ENCODE measurements around the gene ZNF3. TPM values are rescaled to one million over a fixed set of nuclear protein-coding genes. Genes with fewer than 3 reads are reported as not detected.

Gene ZNF3
- total RNA-seq, 1 donor from 2014 or later: 47.7 TPM

GRCh38 chr7:100024020-100024619, 57.4 kb downstream of the ZNF3 start:
- H3K27ac Mint-ChIP-seq (ENCODE audit: unreplicated experiment): no peak overlapping the region
- peaks cover 32% of the 10 kb centered on the region for H3K36me3 Mint-ChIP-seq (ENCODE audit: low read depth, unreplicated experiment)
- DNase-seq (ENCODE audit: low spot score): no peak
- H3K4me1 Mint-ChIP-seq (ENCODE audit: unreplicated experiment): peaks cover 4% of the 10 kb centered on the region
- H3K9me3 Mint-ChIP-seq (ENCODE audit: unreplicated experiment): no peaks in the 10 kb centered on the region
- peaks cover 2% of the 10 kb centered on the region for H3K27me3 Mint-ChIP-seq (ENCODE audit: unreplicated experiment)
- H3K4me3 Mint-ChIP-seq (ENCODE audit: unreplicated experiment): no peak overlapping the region
- TF ChIP-seq, protein P1, sequence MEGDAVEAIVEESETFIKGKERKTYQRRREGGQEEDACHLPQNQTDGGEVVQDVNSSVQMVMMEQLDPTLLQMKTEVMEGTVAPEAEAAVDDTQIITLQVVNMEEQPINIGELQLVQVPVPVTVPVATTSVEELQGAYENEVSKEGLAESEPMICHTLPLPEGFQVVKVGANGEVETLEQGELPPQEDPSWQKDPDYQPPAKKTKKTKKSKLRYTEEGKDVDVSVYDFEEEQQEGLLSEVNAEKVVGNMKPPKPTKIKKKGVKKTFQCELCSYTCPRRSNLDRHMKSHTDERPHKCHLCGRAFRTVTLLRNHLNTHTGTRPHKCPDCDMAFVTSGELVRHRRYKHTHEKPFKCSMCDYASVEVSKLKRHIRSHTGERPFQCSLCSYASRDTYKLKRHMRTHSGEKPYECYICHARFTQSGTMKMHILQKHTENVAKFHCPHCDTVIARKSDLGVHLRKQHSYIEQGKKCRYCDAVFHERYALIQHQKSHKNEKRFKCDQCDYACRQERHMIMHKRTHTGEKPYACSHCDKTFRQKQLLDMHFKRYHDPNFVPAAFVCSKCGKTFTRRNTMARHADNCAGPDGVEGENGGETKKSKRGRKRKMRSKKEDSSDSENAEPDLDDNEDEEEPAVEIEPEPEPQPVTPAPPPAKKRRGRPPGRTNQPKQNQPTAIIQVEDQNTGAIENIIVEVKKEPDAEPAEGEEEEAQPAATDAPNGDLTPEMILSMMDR (IDR thresholded peaks at IDR 0.05; ENCODE audit: unreplicated experiment): no peak

DNA sequence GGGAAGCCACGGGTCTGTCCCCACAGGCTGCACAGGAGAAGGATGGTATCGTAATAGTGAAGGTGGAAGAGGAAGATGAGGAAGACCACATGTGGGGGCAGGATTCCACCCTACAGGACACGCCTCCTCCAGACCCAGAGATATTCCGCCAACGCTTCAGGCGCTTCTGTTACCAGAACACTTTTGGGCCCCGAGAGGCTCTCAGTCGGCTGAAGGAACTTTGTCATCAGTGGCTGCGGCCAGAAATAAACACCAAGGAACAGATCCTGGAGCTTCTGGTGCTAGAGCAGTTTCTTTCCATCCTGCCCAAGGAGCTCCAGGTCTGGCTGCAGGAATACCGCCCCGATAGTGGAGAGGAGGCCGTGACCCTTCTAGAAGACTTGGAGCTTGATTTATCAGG, 58.0 kb downstream of the ZNF3 start:
- H3K9me3 Mint-ChIP-seq (ENCODE audit: unreplicated experiment): no peaks in the 10 kb centered on the region
- no peak overlapping the region for H3K27ac Mint-ChIP-seq (ENCODE audit: unreplicated experiment)
- peaks cover 4% of the 10 kb centered on the region for H3K4me1 Mint-ChIP-seq (ENCODE audit: unreplicated experiment)
- TF ChIP-seq, protein P1 (IDR thresholded peaks at IDR 0.05; ENCODE audit: unreplicated experiment): no peak
- H3K4me3 Mint-ChIP-seq (ENCODE audit: unreplicated experiment): peak overlapping the region; percentile 54
- peaks cover 2% of the 10 kb centered on the region for H3K27me3 Mint-ChIP-seq (ENCODE audit: unreplicated experiment)
- DNase-seq (ENCODE audit: low spot score): no peak
- H3K36me3 Mint-ChIP-seq (ENCODE audit: low read depth, unreplicated experiment): peaks cover 32% of the 10 kb centered on the region

- Mint-ChIP-seq H3K9me3 (ENCODE audit: unreplicated experiment) (no peaks in the 10 kb centered on the region), H3K4me3 (ENCODE audit: unreplicated experiment) (no peak overlapping the region)
Observed at GRCh38 chr7:100022621-100023020, 58.9 kb downstream of the ZNF3 start.

DNA sequence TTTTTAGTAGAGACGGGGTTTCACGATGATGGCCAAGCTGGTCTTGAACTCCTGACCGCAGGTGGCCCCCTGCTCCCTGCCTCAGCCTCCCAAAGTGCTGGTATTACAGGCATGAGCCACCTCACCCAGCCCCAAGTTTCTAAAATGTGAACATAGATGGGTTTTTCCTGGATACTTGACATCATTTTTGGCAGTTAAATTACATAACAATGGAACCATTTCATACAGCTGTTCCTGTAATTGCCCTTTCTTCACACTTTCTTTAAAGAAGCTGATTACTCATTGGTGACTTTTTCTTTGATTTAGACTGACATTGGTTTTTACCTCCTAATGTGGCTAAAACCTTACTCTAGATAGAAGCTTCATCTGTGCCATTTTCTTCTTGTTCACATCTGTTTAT, 60.2 kb downstream of the ZNF3 start:
- H3K4me1 Mint-ChIP-seq (ENCODE audit: unreplicated experiment): peaks cover 9% of the 10 kb centered on the region
- H3K9me3 Mint-ChIP-seq (ENCODE audit: unreplicated experiment): no peaks in the 10 kb centered on the region
- peaks cover 39% of the 10 kb centered on the region for H3K36me3 Mint-ChIP-seq (ENCODE audit: low read depth, unreplicated experiment)
- TF ChIP-seq, protein P1 (IDR thresholded peaks at IDR 0.05; ENCODE audit: unreplicated experiment): no peak
- no peak for DNase-seq (ENCODE audit: low spot score)
- no peak overlapping the region for H3K27ac Mint-ChIP-seq (ENCODE audit: unreplicated experiment)
- H3K27me3 Mint-ChIP-seq (ENCODE audit: unreplicated experiment): peaks cover 7% of the 10 kb centered on the region
- no peak overlapping the region for H3K4me3 Mint-ChIP-seq (ENCODE audit: unreplicated experiment)

More at GRCh38 chr7:100022621-100023020, 58.9 kb downstream of the ZNF3 start:
- DNase-seq (ENCODE audit: low spot score): no peak
- Mint-ChIP-seq H3K4me1 (ENCODE audit: unreplicated experiment) (peaks cover 4% of the 10 kb centered on the region), H3K27ac (ENCODE audit: unreplicated experiment) (no peak overlapping the region), H3K36me3 (ENCODE audit: low read depth, unreplicated experiment) (peaks cover 36% of the 10 kb centered on the region), H3K27me3 (ENCODE audit: unreplicated experiment) (peaks cover 2% of the 10 kb centered on the region)
- TF ChIP-seq, protein P1 (IDR thresholded peaks at IDR 0.05; ENCODE audit: unreplicated experiment): no peak

Small RNA genes lying within 50 kb of the gene (microRNA-seq; reads per million reads assigned to microRNA genes)
- gene MIR106B (ENCODE audit: unreplicated experiment): 3,109 reads per million, percentile 96 among the genes with 10 or more reads in this experiment
- 595 reads per million, percentile 91 among the genes with 10 or more reads in this experiment for gene MIR25 (ENCODE audit: unreplicated experiment)
- 8,269 reads per million, percentile 99 among the genes with 10 or more reads in this experiment for gene MIR93 (ENCODE audit: unreplicated experiment)

Other genes with a start within 250 kb of the ZNF3 start
- not detected for gene OR2AE1, start 204.7 kb downstream of the ZNF3 start, total RNA-seq (ENCODE audit: unreplicated experiment)
- 5.8 TPM for gene TRIM4, start 162.2 kb downstream of the ZNF3 start, total RNA-seq (ENCODE audit: unreplicated experiment)
- 1.8 TPM for gene GJC3, start 152.1 kb downstream of the ZNF3 start, total RNA-seq (ENCODE audit: unreplicated experiment)
- gene AZGP1, start 105.7 kb downstream of the ZNF3 start, total RNA-seq (ENCODE audit: unreplicated experiment): not detected
- gene ZKSCAN1, start 66.1 kb downstream of the ZNF3 start, total RNA-seq (ENCODE audit: unreplicated experiment): 63.1 TPM
- 18.5 TPM for gene ZSCAN21, start 31.9 kb downstream of the ZNF3 start, total RNA-seq (ENCODE audit: unreplicated experiment)
- gene COPS6, start 7.2 kb upstream of the ZNF3 start, total RNA-seq (ENCODE audit: unreplicated experiment): 82.4 TPM
- gene MCM7, start 19.7 kb upstream of the ZNF3 start, total RNA-seq (ENCODE audit: unreplicated experiment): 119 TPM
- 17.8 TPM for gene AP4M1, start 19.9 kb upstream of the ZNF3 start, total RNA-seq (ENCODE audit: unreplicated experiment)
- 71.8 TPM for gene TAF6, start 37.6 kb upstream of the ZNF3 start, total RNA-seq (ENCODE audit: unreplicated experiment)
- gene CNPY4, start 37.9 kb upstream of the ZNF3 start, total RNA-seq (ENCODE audit: unreplicated experiment): 28.3 TPM
- gene MBLAC1, start 45.2 kb upstream of the ZNF3 start, total RNA-seq (ENCODE audit: unreplicated experiment): 1.6 TPM
- gene LAMTOR4, start 67.2 kb upstream of the ZNF3 start, total RNA-seq (ENCODE audit: unreplicated experiment): 68.6 TPM
- gene TRAPPC14, start 77.0 kb upstream of the ZNF3 start, total RNA-seq (ENCODE audit: unreplicated experiment): 30.2 TPM
- 4.4 TPM for gene GAL3ST4, start 86.9 kb upstream of the ZNF3 start, total RNA-seq (ENCODE audit: unreplicated experiment)
- 27.2 TPM for gene GPC2, start 95.7 kb upstream of the ZNF3 start, total RNA-seq (ENCODE audit: unreplicated experiment)
- 1.9 TPM for gene STAG3, start 96.2 kb upstream of the ZNF3 start, total RNA-seq (ENCODE audit: unreplicated experiment)
- not detected for gene PVRIG, start 138.2 kb upstream of the ZNF3 start, total RNA-seq (ENCODE audit: unreplicated experiment)
- not detected for gene SPDYE3, start 226.0 kb upstream of the ZNF3 start, total RNA-seq (ENCODE audit: unreplicated experiment)